GM19193 (cell line): ENCODE results near the gene NAGLU.

Experiments used
- POLR2A ChIP-seq: IDR thresholded peaks from 4 replicates; pipeline ENCODE4 v1.6.1; 2011; ENCODE audit not compliant: insufficient read depth, insufficient read length; ENCODE audit errors: extremely low read depth

NAGLU gene

GRCh38 chr17:42566215-42566882, 30.3 kb downstream of the NAGLU start:
- TF ChIP-seq POLR2A: no peak

GRCh38 chr17:42566883-42567573, 31.0 kb downstream of the NAGLU start, which contains the start of gene MLX:
TSS of gene MLX (plus strand) at chr17:42567100. CDS start at chr17:42567125, 25 bp downstream.
- peak; percentile 74 for TF ChIP-seq POLR2A

- no peak for TF ChIP-seq POLR2A
Measured at GRCh38 chr17:42568341-42569111, 32.5 kb downstream of the NAGLU start.

DNA sequence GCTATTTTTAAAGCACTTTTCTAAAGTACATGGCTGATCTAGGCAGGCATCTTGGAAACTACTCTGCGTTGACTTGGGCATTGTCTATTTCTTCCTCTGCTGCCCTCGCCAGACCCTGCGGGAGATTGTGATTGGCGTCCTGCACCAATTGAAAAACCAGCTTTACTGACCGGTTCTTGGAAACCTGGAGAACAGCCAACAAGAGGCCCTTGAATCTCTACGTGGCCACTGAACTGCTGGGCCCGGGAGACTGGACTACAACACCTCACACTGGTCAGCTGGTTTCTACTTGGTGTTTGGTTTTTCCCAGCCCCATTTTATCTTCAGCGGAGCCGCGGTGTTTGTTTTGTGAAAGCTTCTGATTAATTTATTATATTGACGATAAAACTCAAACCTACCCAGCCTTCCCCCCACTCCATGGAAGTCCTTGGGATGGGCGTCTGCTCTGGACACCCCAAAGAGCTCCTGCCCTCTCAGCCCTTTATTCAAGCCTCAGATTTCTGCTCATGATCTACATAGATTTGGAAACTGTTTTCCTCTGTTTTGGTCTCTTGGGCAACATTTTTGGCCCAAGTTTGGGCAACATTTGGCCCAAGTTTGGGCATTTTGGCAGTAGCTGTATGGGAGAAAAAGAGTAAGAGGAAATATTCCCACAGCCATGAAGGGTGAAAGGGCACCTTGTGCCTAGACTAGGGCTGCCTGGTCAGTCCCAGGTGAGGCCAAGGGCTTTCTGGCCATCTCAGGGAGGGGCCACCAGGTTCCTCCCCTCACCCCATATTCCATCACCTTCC, 35.6 kb downstream of the NAGLU start:
- no peak for TF ChIP-seq POLR2A

DNA sequence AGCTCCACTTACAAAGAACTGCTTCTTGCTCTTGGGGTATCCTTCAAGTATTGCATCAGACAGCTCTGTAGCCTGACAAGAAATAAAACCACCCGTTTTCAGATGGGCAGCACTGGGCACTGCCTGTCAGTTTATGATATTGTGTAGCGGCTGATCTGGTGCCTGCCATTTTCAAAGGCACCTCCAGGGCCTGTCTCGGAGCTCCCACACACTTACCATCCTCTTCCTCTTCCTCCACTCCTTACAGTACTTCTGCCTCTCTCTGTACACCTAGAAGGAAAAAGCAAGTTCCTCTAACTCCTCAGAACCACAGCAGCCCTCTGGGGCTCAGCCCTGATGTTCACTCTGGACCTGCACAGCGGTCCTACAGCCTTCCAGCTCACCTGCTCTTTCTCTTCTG, 37.1 kb downstream of the NAGLU start:
- no peak for TF ChIP-seq POLR2A

DNA sequence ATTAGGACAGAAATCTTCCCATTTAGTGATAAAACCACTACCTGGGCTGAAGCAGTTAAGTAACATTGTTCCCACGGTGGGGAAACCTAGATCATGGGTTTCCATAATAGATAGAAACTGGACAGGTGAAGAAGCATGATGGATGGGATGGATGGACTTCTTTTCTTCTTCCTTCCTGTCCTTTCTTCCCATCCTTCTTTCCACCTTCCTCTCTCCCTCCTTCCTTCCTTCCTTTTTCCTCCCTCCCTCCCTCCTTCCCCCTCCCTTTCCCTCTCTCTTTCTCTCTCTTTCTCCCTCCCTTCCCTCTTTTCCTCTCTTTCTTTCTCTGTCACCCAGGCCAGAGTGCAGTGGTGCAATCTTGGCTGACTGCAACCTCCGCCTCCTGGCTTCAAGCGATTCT, 38.4 kb downstream of the NAGLU start:
- TF ChIP-seq POLR2A: no peak

- TF ChIP-seq POLR2A: no peak
Measured at GRCh38 chr17:42577140-42577531, 41.1 kb downstream of the NAGLU start.

DNA sequence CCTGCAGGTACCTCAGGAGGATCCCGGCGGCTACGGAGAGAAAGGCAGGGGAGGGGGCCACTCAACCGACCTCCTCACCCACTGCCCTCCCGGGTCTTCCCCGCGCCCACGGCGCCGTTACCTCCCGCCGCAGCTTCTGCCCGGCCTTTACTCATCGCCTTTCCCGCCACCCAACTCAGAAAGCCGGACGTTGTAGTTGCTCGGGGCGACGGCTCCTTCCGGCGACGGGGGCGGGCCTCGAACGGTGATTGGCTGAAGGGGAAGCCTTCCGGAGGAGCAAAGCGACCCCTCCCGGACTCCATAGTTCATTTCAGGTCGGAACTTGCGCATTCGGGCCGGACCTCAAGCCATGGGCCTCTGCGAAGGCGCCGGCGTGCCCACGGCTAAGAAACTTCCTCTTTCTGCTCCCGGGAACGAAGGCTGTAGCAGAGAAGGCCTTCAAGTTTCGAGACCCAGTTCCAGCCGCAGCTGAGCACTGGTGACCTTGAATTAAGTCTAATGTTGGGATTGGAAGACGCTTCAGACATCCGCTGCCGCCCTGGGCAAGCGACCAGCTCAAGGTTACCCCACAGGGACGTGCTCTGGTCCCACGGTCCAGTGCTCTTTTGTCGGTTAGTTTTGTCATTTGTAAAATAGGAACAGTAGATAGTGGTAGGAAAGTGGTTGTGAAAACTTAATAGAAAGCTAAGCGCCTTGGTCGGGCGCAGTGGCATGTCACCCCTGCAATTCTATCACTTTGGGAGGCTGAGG, 41.7 kb downstream of the NAGLU start, which contains the start of gene PSMC3IP:
PSMC3IP (minus strand) TSS at position 198 of the 750 bp plus-strand sequence; CDS start at position 155, 43 bp downstream.
- TF ChIP-seq POLR2A: peak; percentile 90

- TF ChIP-seq POLR2A: no peak
Measured at GRCh38 chr17:42578282-42578869, 42.3 kb downstream of the NAGLU start.

GRCh38 chr17:42579794-42580551, 43.9 kb downstream of the NAGLU start:
- no peak for TF ChIP-seq POLR2A

- TF ChIP-seq POLR2A: no peak
Measured at GRCh38 chr17:42581744-42582270, 45.8 kb downstream of the NAGLU start.

DNA sequence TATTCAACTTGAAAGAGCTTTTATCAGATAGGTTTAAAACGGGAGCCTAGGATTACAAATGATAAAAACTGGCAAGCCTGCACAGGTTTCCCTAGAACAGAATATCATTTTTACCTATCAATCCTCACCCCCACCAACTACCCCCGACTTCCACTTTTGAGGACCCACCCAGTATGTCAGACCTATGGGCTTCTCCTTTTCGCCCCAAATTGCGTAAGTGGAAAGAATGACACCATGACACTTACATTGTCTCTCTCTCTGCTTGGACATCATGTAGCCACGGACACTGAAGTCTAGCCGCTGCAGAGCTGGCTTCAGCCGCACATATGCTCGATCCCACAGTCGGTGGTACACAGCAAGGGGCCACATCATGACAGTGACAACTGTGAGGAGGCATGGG, 48.8 kb downstream of the NAGLU start:
- no peak for TF ChIP-seq POLR2A

DNA sequence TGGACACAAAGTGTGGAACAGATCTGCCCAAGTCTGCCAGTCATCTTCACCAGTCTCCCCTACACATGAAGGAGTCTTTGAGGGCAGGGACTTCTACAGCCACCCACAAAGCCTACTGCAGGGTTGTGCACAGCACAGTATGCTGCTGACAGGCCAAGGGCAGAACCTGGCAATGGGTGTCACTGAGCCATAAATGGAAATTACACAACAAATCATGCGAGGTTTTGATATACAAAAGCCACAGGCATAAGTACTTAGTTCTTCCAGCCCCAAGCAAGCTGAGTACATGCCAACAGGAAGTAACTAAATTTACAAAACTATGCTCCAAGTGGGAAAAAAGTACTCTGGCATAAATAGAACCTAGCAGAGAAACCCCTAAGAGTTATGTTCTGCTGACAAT, 49.3 kb downstream of the NAGLU start:
- TF ChIP-seq POLR2A: no peak
